Panc1 (cell line): ENCODE results near the gene ARHGAP45.

ENCODE experiments used
- POLR2AphosphoS5 ChIP-seq: IDR thresholded peaks from 2 replicates; pipeline ENCODE4 v1.6.1; 2012; ENCODE audit warnings: mild to moderate bottlenecking, low read depth, low read length, moderate library complexity
- SIN3A ChIP-seq: IDR thresholded peaks from 2 replicates; pipeline ENCODE4 v1.6.1; 2012; ENCODE audit warnings: low read depth, mild to moderate bottlenecking, low read length, moderate library complexity, borderline replicate concordance; ENCODE audit not compliant: insufficient read depth
- TCF7L2 ChIP-seq: IDR thresholded peaks from 2 replicates; pipeline ENCODE4 v1.6.1; 2011; ENCODE audit warnings: mild to moderate bottlenecking, low read depth, low read length, inconsistent platforms
- TF ChIP-seq, protein P1 (sequence below): fragments of 450-650 bp; IDR thresholded peaks from 2 replicates; pipeline ENCODE4 v1.5.1; 2017; ENCODE audit warnings: mild to moderate bottlenecking

DNA sequence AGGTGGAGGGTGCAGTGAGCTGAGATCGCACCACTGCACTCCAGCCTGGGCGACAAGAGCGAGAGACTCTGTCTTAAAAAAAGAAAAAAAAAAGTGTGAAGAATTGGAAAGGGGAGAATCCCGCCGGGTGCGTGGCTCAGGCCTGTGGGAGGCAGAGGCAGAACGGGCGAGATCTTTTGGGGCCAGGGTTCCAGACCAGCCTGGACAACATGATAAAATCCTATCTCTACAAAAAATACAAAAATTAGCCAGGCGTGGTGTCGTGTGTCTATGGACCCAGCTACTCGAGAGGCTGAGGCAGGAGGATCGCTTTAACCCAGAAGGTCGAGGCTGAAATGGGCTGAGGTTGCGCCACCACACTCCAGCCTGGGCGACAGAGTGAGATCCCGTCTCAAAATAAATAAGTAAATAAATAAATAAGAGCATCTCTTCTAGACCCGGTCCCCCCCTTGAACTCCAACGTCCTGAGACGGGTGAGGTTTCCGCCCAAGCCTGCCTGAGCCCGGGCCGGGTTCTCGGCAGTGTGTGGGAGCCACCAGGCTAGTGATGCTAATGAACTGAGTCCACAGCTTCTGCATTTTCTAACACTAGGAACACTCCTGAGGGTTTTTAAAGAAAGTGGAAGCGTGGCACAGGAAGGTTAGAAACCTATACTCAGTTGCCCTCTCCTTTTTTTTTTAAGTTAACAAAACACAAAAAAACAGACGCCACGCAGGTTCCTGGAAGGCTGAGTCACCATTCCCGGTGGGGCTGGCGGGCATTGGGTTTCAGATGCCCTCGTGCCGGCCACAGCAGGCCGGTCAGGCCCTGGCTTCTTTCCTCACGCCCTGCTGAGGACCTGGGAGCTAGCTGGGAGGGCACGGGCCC, 58.9 kb downstream of the ARHGAP45 start:
- TF ChIP-seq, protein P1, sequence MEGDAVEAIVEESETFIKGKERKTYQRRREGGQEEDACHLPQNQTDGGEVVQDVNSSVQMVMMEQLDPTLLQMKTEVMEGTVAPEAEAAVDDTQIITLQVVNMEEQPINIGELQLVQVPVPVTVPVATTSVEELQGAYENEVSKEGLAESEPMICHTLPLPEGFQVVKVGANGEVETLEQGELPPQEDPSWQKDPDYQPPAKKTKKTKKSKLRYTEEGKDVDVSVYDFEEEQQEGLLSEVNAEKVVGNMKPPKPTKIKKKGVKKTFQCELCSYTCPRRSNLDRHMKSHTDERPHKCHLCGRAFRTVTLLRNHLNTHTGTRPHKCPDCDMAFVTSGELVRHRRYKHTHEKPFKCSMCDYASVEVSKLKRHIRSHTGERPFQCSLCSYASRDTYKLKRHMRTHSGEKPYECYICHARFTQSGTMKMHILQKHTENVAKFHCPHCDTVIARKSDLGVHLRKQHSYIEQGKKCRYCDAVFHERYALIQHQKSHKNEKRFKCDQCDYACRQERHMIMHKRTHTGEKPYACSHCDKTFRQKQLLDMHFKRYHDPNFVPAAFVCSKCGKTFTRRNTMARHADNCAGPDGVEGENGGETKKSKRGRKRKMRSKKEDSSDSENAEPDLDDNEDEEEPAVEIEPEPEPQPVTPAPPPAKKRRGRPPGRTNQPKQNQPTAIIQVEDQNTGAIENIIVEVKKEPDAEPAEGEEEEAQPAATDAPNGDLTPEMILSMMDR, result no peak
- TF ChIP-seq TCF7L2 (no peak), POLR2AphosphoS5 (no peak), SIN3A (no peak)
